GM12874 (cell line): Measurements from ENCODE around the gene MID2.

ENCODE experiments used
- TF ChIP-seq, protein P1 (sequence below): IDR thresholded peaks from 2 replicates; pipeline ENCODE4 v1.5.1; 2011; ENCODE audit warnings: low read depth, mild to moderate bottlenecking, control low read depth, low read length, moderate library complexity; ENCODE audit not compliant: insufficient read depth

MID2 gene

DNA sequence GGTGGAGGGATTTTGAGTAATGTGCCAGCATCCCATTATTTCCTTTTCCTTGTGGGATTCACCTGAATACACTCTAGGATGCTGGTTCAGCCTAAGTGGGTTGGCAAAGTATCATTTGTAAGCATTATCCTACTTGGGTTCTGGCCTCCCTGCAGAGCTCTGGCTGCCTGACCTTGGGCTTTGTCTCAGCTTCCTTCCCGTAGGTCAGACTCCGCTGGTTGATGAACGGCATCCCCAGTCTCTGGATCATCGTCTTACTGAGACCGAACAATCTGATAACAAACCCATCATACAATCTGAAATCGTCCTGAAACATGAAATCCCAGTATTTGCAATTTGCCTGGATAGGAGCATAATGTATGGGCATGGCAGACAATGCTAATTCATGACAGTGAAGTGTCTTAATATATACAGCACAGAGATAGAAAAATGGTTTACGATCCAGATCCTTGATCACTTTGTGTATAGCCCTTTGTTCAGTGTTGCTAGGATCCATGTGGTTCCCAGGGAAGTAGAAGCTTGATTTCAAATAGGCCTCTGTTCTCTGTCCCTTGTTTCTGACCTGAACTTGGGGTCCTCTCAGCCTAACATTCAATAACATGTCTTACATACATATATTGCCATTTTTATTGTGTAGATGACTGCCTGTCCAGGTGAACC lies 5.5 kb downstream of the MID2 start:
- TF ChIP-seq, protein P1, sequence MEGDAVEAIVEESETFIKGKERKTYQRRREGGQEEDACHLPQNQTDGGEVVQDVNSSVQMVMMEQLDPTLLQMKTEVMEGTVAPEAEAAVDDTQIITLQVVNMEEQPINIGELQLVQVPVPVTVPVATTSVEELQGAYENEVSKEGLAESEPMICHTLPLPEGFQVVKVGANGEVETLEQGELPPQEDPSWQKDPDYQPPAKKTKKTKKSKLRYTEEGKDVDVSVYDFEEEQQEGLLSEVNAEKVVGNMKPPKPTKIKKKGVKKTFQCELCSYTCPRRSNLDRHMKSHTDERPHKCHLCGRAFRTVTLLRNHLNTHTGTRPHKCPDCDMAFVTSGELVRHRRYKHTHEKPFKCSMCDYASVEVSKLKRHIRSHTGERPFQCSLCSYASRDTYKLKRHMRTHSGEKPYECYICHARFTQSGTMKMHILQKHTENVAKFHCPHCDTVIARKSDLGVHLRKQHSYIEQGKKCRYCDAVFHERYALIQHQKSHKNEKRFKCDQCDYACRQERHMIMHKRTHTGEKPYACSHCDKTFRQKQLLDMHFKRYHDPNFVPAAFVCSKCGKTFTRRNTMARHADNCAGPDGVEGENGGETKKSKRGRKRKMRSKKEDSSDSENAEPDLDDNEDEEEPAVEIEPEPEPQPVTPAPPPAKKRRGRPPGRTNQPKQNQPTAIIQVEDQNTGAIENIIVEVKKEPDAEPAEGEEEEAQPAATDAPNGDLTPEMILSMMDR, result no peak

DNA sequence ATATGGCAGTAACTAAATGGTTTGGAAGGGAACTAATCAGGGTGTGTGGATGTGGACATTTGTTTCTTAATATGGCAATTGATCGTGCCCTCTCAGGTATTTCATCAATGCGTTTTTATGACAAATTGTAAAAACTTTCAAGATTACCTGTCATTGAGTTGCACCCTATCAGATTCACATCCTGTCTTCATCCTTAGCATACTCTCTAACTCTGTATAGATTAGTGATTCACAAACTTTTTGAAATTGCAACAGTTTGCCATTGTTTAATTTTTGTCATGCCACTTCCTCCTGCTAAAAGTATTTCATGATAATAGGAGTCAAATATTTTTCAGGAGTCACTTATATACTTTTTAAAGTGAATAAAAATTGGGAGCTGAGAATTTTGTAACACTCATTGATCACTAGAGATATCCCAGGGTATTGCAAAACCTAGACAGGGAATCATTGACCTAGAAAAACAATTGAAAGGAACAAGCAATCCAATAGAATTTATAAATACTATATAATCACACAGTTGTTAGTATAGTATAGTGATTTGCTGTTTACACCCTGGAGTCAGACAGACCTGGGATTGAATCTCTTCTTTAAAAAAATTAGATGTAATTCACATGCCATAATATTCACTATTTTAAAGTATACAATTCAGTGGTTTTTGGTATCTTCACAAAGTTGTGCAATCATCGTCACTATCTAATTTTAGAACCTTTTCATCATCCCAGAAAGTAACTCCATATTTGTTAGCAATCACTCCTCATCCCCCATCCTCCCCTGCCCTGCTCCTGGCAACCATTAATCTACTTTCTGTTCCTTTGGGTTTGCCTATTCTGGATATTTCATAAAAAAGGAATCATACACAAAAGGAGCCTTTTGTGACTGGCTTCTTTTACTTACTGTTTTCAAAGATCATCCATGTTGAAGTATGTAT lies 8.9 kb downstream of the MID2 start:
- TF ChIP-seq, protein P1, result no peak

DNA sequence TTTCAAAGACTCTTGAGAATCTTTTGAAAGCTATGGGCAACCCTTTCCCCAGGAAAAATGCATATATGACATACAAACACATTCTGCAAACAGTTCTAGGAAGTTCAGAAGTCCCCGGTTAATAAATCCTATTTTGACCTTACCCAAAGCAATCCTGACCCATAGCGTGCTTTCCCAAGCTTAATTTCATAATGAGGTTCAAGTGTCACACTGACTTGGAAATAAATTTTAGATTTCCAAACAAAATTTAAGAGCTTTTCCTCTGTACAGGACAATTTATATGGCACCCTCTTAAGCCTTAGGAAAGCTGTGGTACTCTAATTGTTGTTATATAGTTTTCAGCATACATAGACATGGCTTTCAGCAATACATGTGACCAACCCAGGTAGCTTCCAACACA lies 11.3 kb downstream of the MID2 start:
- TF ChIP-seq, protein P1, result no peak

DNA sequence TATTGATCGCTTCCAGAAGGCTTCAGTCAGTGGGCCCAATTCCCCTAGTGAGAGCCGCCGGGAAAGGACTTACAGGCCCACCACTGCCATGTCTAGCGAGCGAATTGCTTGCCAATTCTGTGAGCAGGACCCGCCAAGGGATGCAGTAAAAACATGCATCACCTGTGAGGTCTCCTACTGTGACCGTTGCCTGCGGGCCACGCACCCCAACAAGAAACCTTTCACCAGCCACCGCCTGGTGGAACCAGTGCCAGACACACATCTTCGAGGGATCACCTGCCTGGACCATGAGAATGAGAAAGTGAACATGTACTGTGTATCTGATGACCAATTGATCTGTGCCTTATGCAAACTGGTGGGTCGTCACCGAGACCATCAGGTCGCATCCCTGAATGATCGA lies 15.3 kb downstream of the MID2 start:
- TF ChIP-seq, protein P1, result no peak

DNA sequence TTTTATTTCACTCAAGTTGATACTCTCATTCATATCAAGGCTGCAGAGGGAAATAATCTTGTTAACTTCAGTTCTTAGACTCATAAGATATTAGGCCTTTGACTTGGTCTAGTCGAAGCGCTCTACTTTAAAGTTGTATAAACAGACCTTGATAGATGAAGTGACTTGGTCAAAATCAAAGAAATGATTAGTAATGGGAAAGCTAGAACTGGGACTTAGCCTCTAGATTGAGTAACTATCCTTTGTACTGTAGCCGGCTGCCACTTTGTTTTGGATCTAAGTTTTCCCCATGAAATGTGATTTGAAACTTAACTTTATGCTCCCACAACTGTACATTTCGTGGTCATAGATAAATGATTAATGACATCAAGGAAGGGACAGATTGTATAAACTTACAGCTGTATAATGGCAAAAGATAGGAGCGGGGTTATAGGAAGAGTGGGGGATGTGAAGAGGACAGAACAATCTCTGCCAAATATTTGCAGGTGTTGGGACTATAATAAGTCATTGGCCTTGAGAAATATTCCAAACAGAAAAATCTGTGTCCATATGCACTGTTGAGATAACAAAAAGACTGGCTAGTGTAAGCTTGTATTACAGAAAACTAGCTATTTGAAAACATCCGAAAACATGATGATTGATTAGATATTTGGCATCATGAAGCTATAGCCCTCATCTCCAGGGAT lies 17.2 kb downstream of the MID2 start:
- TF ChIP-seq, protein P1, result no peak

DNA sequence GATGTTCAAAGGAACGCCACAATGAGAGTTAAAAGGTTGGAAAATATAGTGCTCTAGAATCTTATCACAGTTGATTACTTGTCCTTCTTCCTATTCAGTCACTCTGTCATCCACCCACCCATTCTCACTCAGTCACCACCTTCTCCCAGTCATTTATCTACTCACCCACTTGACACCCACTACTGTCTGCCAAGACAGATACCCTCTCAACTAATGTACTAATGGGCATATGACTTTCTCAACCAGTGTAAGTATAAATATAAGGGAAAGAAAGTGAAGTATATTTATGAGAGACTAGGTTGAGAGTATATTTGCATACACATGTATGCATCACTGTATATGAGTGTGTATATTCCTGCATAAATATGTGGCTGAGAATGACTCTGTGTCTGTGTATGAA lies 20.0 kb downstream of the MID2 start:
- TF ChIP-seq, protein P1, result no peak

DNA sequence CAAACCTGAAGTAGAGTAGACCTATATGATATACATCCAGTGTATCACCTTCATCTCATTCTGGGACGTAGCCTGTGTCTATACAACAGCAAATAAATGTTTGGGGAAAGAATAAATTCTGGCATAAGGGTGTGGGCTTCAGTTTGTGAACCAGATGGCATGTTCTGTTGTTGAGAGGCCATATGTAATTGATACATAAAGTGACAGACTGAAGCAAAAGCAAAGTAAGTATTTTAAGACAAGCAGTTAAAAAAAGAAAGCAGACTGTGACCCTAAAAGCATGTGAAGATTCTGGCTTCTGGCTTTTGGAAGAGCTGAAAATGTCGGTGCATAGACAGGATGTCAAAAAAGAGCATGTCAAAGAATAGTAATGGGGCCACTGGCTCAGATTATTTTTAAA lies 22.9 kb downstream of the MID2 start:
- TF ChIP-seq, protein P1, result no peak
